ENCODE measurements around the gene STYK1.

STYK1 gene

GRCh38 chr12:10721651-10722501 lies 48.0 kb upstream of the STYK1 start:
- Histone ChIP-seq H3K79me2 (ENCODE audit: insufficient read depth, low read length) (no peaks in the 10 kb centered on the region), H3K4me3 (ENCODE audit: insufficient read depth, low read length, poor library complexity, severe bottlenecking) (no peak overlapping the region), H3K9me2 (replicated peaks; ENCODE audit: insufficient read depth, low read length) (no peaks in the 10 kb centered on the region), H3K4me2 (ENCODE audit: low read depth, low read length, poor library complexity, severe bottlenecking) (no peak overlapping the region), H4K20me1 (ENCODE audit: low read depth, low read length) (no peaks in the 10 kb centered on the region), H3K27ac (ENCODE audit: low read depth, low read length) (no peak overlapping the region), H3K9ac (ENCODE audit: low read length) (no peak overlapping the region), H3K27me3 (ENCODE audit: low read length) (no peaks in the 10 kb centered on the region), H3K9me3 (ENCODE audit: insufficient read depth, low read length) (no peaks in the 10 kb centered on the region), H3K36me3 (ENCODE audit: low read length) (no peaks in the 10 kb centered on the region), H2AFZ (ENCODE audit: low read depth, low read length, severe bottlenecking) (no peak overlapping the region), H3F3A (ENCODE audit: insufficient read depth) (no peaks in the 10 kb centered on the region)
- TF ChIP-seq EZH2phosphoT487 (conservative IDR thresholded peaks at IDR 0.05; ENCODE audit: low read length), result no peak
- no peak for TF ChIP-seq CTCF (IDR thresholded peaks at IDR 0.05; ENCODE audit: insufficient read depth, low read length, poor library complexity, severe bottlenecking)

- Histone ChIP-seq H3K9me3 (ENCODE audit: insufficient read depth, low read length) (no peaks in the 10 kb centered on the region), H3K9me2 (replicated peaks; ENCODE audit: insufficient read depth, low read length) (no peaks in the 10 kb centered on the region), H3K79me2 (ENCODE audit: insufficient read depth, low read length) (no peaks in the 10 kb centered on the region), H2AFZ (ENCODE audit: low read depth, low read length, severe bottlenecking) (no peak overlapping the region), H3K4me3 (ENCODE audit: insufficient read depth, low read length, poor library complexity, severe bottlenecking) (no peak overlapping the region), H3F3A (ENCODE audit: insufficient read depth) (no peaks in the 10 kb centered on the region), H4K20me1 (ENCODE audit: low read depth, low read length) (no peaks in the 10 kb centered on the region), H3K9ac (ENCODE audit: low read length) (no peak overlapping the region), H3K27me3 (ENCODE audit: low read length) (no peaks in the 10 kb centered on the region), H3K4me2 (ENCODE audit: low read depth, low read length, poor library complexity, severe bottlenecking) (no peak overlapping the region), H3K27ac (ENCODE audit: low read depth, low read length) (no peak overlapping the region), H3K36me3 (ENCODE audit: low read length) (no peaks in the 10 kb centered on the region)
- TF ChIP-seq CTCF (IDR thresholded peaks at IDR 0.05; ENCODE audit: insufficient read depth, low read length, poor library complexity, severe bottlenecking), result no peak
- no peak for TF ChIP-seq EZH2phosphoT487 (conservative IDR thresholded peaks at IDR 0.05; ENCODE audit: low read length)
Measured at GRCh38 chr12:10720974-10721650, 47.3 kb upstream of the STYK1 start.

- H3K27ac ChIP-seq (ENCODE audit: low read depth, low read length), result no peak overlapping the region
- no peaks in the 10 kb centered on the region for H3K9me3 ChIP-seq (ENCODE audit: insufficient read depth, low read length)
- H3K4me2 ChIP-seq (ENCODE audit: low read depth, low read length, poor library complexity, severe bottlenecking), result no peak overlapping the region
- H3K36me3 ChIP-seq (ENCODE audit: low read length), result no peaks in the 10 kb centered on the region
- no peak overlapping the region for H2AFZ ChIP-seq (ENCODE audit: low read depth, low read length, severe bottlenecking)
- H3K79me2 ChIP-seq (ENCODE audit: insufficient read depth, low read length), result no peaks in the 10 kb centered on the region
- H3K9ac ChIP-seq (ENCODE audit: low read length), result no peak overlapping the region
- no peaks in the 10 kb centered on the region for H3K9me2 ChIP-seq (replicated peaks; ENCODE audit: insufficient read depth, low read length)
- no peaks in the 10 kb centered on the region for H4K20me1 ChIP-seq (ENCODE audit: low read depth, low read length)
- H3F3A ChIP-seq (ENCODE audit: insufficient read depth), result no peaks in the 10 kb centered on the region
- H3K27me3 ChIP-seq (ENCODE audit: low read length), result no peaks in the 10 kb centered on the region
- TF ChIP-seq CTCF (IDR thresholded peaks at IDR 0.05; ENCODE audit: insufficient read depth, low read length, poor library complexity, severe bottlenecking) (no peak), EZH2phosphoT487 (conservative IDR thresholded peaks at IDR 0.05; ENCODE audit: low read length) (no peak)
- H3K4me3 ChIP-seq (ENCODE audit: insufficient read depth, low read length, poor library complexity, severe bottlenecking), result no peak overlapping the region
Measured at GRCh38 chr12:10719482-10719881, 45.6 kb upstream of the STYK1 start.
